Panc1 (cell line): ENCODE data around the gene RTCB. TPM values are rescaled to one million over a fixed set of nuclear protein-coding genes. Genes with fewer than 3 reads are reported as not detected.

ENCODE experiments used
- ATAC-seq: fragments of 200-7000 bp; cut with Tn5 transposase; 2 replicates; pipeline ENCODE4 v1.9.1; 2020; ENCODE audit warnings: mild to moderate bottlenecking, moderate library complexity
- BruUV-seq: library from RNA; stranded (reverse); fragments of 400-500 nt; replicated peaks from 2 replicates; lab custom pipeline; 2021; lab: Mats Ljungman, UMichigan
- CTCF ChIA-PET: fragments of 300-600 bp; sonication (Branson Sonifier 250); formaldehyde crosslinking; loops from one replicate; lab custom pipeline; 2022; ENCODE audit warnings: antibody characterized with exemption; lab: Charles Lee
- POLR2A ChIA-PET: fragments of 300-600 bp; sonication (Branson Sonifier 250); formaldehyde crosslinking; loops from one replicate; lab custom pipeline; 2022; ENCODE audit warnings: antibody characterized with exemption; lab: Charles Lee
- DNase-seq: peaks from one replicate; pipeline ENCODE4 v3.0.0-alpha.2; 2010; ENCODE audit warnings: low read depth, low spot score
- H3K27ac ChIP-seq: 2 replicates; pipeline ENCODE4 v1.5.1; 2011; ENCODE audit warnings: mild to moderate bottlenecking, low read length, inconsistent platforms
- H3K27me3 ChIP-seq: fragments of 200-500 bp; sonication (Bioruptor generic); 2 replicates; pipeline ENCODE4 v1.6.0; 2014; ENCODE audit warnings: low read length, inconsistent platforms; ENCODE audit not compliant: control insufficient read depth, insufficient read depth
- H3K36me3 ChIP-seq: fragments of 200-500 bp; sonication (Bioruptor generic); 2 replicates; pipeline ENCODE4 v1.5.1; 2014; ENCODE audit warnings: inconsistent platforms, mild to moderate bottlenecking, low read length, moderate library complexity; ENCODE audit not compliant: control insufficient read depth, insufficient read depth
- H3K4me1 ChIP-seq: 2 replicates; pipeline ENCODE4 v1.5.1; 2011; ENCODE audit warnings: inconsistent platforms, mild to moderate bottlenecking, low read length, moderate library complexity; ENCODE audit not compliant: control insufficient read depth, insufficient read depth
- H3K4me3 ChIP-seq, 2 experiments: 2 replicates each; pipeline ENCODE4 v1.5.1; 2011 to 2012; ENCODE audit warnings: low read depth in 2 of 2, low read length in 2 of 2, mild to moderate bottlenecking in 2 of 2, inconsistent platforms in 1 of 2, moderate library complexity in 1 of 2
- H3K9me3 ChIP-seq: fragments of 200-500 bp; sonication (Bioruptor generic); 2 replicates; pipeline ENCODE4 v1.5.1; 2014; ENCODE audit warnings: low read depth, mild to moderate bottlenecking, inconsistent platforms, low read length, moderate library complexity; ENCODE audit not compliant: control insufficient read depth, insufficient read depth
- CTCF ChIP-seq: fragments of 450-650 bp; IDR thresholded peaks from 2 replicates; pipeline ENCODE4 v1.5.1; 2017; ENCODE audit warnings: mild to moderate bottlenecking
- POLR2AphosphoS5 ChIP-seq: IDR thresholded peaks from 2 replicates; pipeline ENCODE4 v1.6.1; 2012; ENCODE audit warnings: mild to moderate bottlenecking, low read depth, low read length, moderate library complexity
- SIN3A ChIP-seq: IDR thresholded peaks from 2 replicates; pipeline ENCODE4 v1.6.1; 2012; ENCODE audit warnings: low read depth, mild to moderate bottlenecking, low read length, moderate library complexity, borderline replicate concordance; ENCODE audit not compliant: insufficient read depth
- TCF7L2 ChIP-seq: IDR thresholded peaks from 2 replicates; pipeline ENCODE4 v1.6.1; 2011; ENCODE audit warnings: mild to moderate bottlenecking, low read depth, low read length, inconsistent platforms
- in situ Hi-C: cut with HindIII; loops from 2 replicates; pipeline ENCODE4 v1.10.0; 2016; ENCODE audit warnings: low sequenced_read_pairs, low pct_unique_long_range_greater_than_20kb
- intact Hi-C: fragments of 100-400 bp; cut with micrococcal nuclease; formaldehyde crosslinking; loops from one replicate; pipeline ENCODE4 v1.10.0; 2022; ENCODE audit not compliant: unreplicated experiment
- total RNA-seq: library from RNA; stranded (reverse); gene quantifications from one replicate; pipeline ENCODE4 v1.2.1, GENCODE V29; 2021; ENCODE audit not compliant: unreplicated experiment
- TF ChIP-seq, protein P1 (sequence below), 2 experiments: IDR thresholded peaks; 2 replicates each; pipeline ENCODE4 v1.6.1; 2011 to 2012; ENCODE audit warnings: low read depth in 2 of 2, control low read depth in 1 of 2, low read length in 1 of 2, mild to moderate bottlenecking in 1 of 2, moderate library complexity in 1 of 2; ENCODE audit not compliant: insufficient read depth in 1 of 2

Gene RTCB
- total RNA-seq, 1 experiment from 2014 or later, result 55.9 TPM

DNA sequence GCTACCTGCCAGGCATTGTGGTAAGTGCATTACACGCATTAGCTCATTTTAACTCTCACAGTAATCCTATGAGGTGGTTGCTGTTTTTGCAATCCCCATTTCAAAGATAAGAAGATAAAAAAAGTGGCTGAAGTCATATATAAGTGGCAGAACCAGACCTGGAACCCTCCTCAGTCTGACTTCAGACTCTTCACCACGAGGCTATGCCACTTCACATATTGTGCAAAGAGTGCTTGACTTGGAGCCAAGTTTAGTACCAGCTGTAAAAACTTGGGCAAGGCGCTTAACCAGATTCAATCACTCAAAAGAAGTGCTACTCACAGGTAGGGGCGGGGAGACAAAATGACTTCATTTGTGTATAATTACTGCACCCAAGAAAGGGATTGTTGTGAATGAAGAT, 36.9 kb upstream of the RTCB start:
- CTCF ChIA-PET, result no interaction called here

DNA sequence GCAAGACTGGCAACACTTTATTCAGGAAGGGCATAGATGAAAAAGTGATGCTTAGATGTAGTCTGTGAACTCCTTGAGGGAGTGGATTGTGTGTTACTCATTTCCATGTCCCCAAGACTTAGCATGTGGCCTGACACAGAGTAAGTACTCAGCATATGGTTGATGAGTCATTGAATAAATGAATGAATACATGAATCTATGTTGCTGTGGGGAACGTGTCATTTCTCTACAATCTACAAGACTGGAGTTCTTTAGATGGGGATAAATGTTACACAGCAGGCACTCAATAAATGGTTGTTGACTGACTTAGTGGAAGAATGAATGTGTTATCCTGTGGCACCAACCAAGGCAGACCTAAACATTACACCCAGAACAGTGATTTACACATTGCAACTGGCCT, 34.3 kb upstream of the RTCB start:
- Histone ChIP-seq H3K4me3 (no peak overlapping the region), H3K4me1 (no peaks in the 10 kb centered on the region), H3K27me3 (peaks cover 7% of the 10 kb centered on the region), H3K9me3 (no peaks in the 10 kb centered on the region), H3K27ac (no peak overlapping the region), H3K36me3 (no peaks in the 10 kb centered on the region)
- no peak for ATAC-seq
- ChIA-PET CTCF (no interaction called here), POLR2A (no interaction called here)
- in situ Hi-C loops (no loop called here), intact Hi-C loops (no loop called here)
- TF ChIP-seq, protein P1, sequence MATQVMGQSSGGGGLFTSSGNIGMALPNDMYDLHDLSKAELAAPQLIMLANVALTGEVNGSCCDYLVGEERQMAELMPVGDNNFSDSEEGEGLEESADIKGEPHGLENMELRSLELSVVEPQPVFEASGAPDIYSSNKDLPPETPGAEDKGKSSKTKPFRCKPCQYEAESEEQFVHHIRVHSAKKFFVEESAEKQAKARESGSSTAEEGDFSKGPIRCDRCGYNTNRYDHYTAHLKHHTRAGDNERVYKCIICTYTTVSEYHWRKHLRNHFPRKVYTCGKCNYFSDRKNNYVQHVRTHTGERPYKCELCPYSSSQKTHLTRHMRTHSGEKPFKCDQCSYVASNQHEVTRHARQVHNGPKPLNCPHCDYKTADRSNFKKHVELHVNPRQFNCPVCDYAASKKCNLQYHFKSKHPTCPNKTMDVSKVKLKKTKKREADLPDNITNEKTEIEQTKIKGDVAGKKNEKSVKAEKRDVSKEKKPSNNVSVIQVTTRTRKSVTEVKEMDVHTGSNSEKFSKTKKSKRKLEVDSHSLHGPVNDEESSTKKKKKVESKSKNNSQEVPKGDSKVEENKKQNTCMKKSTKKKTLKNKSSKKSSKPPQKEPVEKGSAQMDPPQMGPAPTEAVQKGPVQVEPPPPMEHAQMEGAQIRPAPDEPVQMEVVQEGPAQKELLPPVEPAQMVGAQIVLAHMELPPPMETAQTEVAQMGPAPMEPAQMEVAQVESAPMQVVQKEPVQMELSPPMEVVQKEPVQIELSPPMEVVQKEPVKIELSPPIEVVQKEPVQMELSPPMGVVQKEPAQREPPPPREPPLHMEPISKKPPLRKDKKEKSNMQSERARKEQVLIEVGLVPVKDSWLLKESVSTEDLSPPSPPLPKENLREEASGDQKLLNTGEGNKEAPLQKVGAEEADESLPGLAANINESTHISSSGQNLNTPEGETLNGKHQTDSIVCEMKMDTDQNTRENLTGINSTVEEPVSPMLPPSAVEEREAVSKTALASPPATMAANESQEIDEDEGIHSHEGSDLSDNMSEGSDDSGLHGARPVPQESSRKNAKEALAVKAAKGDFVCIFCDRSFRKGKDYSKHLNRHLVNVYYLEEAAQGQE (IDR thresholded peaks at IDR 0.05; ENCODE audit: insufficient read depth in 1 of 2, low read depth in 2 of 2, low read length in 1 of 2), result no peak
- TF ChIP-seq SIN3A, result no peak
- TF ChIP-seq TCF7L2, result no peak
- no peak for TF ChIP-seq POLR2AphosphoS5
- no peak for TF ChIP-seq CTCF
- DNase-seq, result no peak
- BruUV-seq, result no TSS peak

More for the DNA sequence above, 36.9 kb upstream of the RTCB start:
- no peaks in the 10 kb centered on the region for H3K9me3 ChIP-seq
- in situ Hi-C loops, result no loop called here
- DNase-seq (no peak), ATAC-seq (no peak)
- H3K27ac ChIP-seq, result no peak overlapping the region
- BruUV-seq, result no TSS peak
- TF ChIP-seq, protein P1 (IDR thresholded peaks at IDR 0.05; ENCODE audit: insufficient read depth in 1 of 2, low read depth in 2 of 2, low read length in 1 of 2), result no peak
- TF ChIP-seq SIN3A (no peak), TCF7L2 (no peak), CTCF (no peak), POLR2AphosphoS5 (no peak)
- POLR2A ChIA-PET, result no interaction called here
- no peaks in the 10 kb centered on the region for H3K36me3 ChIP-seq
- peaks cover 3% of the 10 kb centered on the region for H3K27me3 ChIP-seq
- H3K4me3 ChIP-seq, result no peak overlapping the region
- no peaks in the 10 kb centered on the region for H3K4me1 ChIP-seq
- intact Hi-C loops, result no loop called here
